Stimulated activated naive CD8-positive, alpha-beta T cell treated with anti-CD3 and anti-CD28 coated beads, Interleukin-15, amount 100 ng/mL, for 72 hours (primary cell): ENCODE data around the gene NUP214.

Source experiments
- ATAC-seq: fragments of 150-1000 bp; cut with Tn5 transposase; 2 replicates; pipeline ENCODE4 v1.10.0; 2021; ENCODE audit warnings: mild to moderate bottlenecking, moderate library complexity
- DNase-seq, 2 donors: peaks; one replicate each; pipeline ENCODE4 v3.0.0; 2021 to 2022
- H3K27ac Mint-ChIP-seq, 2 donors: one replicate each; pipeline ENCODE4 v1.8.0; 2022; ENCODE audit warnings: mild to moderate bottlenecking in 2 of 2, mixed read lengths in 2 of 2, moderate library complexity in 2 of 2
- H3K27me3 Mint-ChIP-seq: one replicate; pipeline ENCODE4 v1.8.0; 2022; ENCODE audit warnings: mixed read lengths
- H3K4me1 Mint-ChIP-seq: one replicate; pipeline ENCODE4 v1.8.0; 2022; ENCODE audit warnings: mild to moderate bottlenecking, mixed read lengths
- H3K4me3 Mint-ChIP-seq, 2 donors: one replicate each; pipeline ENCODE4 v1.8.0; 2022; ENCODE audit warnings: mild to moderate bottlenecking in 2 of 2, mixed read lengths in 2 of 2, moderate library complexity in 1 of 2
- H3K9me3 Mint-ChIP-seq, 2 donors: one replicate each; pipeline ENCODE4 v1.8.0; 2022; ENCODE audit warnings: mixed read lengths in 2 of 2

The NUP214 gene

DNA sequence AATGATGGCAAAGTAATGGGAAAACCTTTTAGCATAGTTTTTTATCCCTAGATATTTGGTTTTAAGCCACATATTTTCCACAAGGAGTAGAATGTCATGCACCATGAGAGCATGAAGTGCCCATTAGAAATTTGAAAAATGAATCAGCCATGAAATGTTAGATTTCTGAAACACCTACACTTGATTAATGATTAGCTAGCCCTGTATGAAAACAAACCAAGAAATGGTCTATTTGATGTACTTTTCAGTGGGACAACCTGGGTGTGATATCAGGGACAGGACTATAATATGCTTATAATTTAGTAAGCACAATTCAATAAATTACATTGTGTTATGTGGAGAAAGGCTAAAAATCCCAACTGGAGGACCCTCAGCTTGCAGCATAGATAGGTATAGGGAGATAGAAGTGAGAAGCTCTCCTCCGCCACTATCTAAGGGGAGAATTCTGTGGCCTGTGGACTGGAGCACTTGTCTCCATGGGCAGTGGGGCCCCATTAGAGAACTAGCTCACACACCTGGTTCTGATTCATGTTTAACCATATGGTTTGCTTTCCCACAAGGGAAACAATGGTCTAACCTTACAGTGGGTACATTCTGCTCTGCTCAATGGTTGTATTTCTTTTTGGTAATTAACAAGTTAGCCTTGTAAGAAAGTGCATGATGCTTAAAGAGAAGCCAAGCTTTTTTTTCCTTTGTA is 35.2 kb downstream of the NUP214 start:
- Mint-ChIP-seq H3K4me3 (no peak overlapping the region), H3K27me3 (no peaks in the 10 kb centered on the region), H3K27ac (no peak overlapping the region), H3K4me1 (no peaks in the 10 kb centered on the region), H3K9me3 (no peaks in the 10 kb centered on the region)
- DNase-seq (no peak), ATAC-seq (no peak)

DNA sequence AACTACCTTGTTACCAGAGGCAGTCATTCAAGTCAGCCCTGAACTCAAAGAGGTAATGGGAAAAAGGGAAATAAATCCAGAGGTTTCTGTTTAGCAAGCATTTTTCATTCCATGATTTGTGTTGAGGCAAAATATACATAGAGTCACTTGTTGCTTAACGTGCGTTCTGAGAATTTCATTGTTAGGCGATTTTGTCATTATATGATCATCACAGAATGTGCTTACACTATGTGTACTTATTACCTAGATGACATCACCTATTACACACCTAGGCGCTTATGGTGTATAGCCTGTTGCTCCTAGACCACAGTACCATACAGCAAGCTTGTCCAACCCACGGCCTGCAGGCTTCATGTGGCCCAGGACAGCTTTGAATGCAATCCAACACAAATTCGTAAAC is 36.2 kb downstream of the NUP214 start:
- ATAC-seq (no peak), DNase-seq (no peak)
- Mint-ChIP-seq H3K27ac (no peak overlapping the region), H3K27me3 (no peaks in the 10 kb centered on the region), H3K4me3 (no peak overlapping the region), H3K4me1 (no peaks in the 10 kb centered on the region), H3K9me3 (no peaks in the 10 kb centered on the region)

DNA sequence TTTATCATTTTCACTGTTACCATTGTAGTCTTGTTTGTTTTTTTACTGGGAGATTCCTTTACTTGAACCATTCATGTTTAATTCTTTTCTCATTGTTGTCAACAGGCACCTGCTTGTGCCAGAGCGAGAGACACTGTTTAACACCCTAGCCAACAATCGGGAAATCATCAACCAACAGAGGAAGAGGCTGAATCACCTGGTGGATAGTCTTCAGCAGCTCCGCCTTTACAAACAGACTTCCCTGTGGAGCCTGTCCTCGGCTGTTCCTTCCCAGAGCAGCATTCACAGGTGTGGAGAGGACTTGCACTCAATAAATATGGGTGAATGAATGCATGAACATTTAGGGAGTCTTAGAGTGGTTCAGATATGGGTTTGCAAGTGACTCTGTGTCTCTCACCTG is 37.5 kb downstream of the NUP214 start:
- ATAC-seq (no peak), DNase-seq (no peak)
- Mint-ChIP-seq H3K4me3 (no peak overlapping the region), H3K27ac (peak overlapping the region in 1 of 2 donors; percentile 56), H3K4me1 (peaks cover 4% of the 10 kb centered on the region), H3K27me3 (no peaks in the 10 kb centered on the region), H3K9me3 (no peaks in the 10 kb centered on the region)

DNA sequence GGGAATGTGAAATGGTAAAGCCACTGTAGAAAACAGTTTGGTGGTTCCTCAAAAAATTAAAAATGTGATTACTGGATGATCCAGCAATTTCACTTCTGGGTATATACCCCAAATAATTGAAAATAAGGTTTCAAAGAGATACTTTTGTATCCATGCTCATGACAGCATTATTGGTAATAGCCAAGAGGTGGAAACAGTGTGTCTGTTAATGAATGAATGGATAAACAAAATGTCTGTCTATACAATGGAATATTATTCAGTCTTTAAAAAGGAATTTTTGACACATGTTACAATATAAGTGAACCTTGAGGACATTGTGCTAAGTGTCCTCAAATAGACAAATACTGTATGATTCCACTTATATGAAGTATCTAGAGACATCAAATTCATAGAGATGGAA is 40.1 kb downstream of the NUP214 start:
- no peaks in the 10 kb centered on the region for H3K9me3 Mint-ChIP-seq
- no peaks in the 10 kb centered on the region for H3K27me3 Mint-ChIP-seq
- no peak for DNase-seq
- no peak overlapping the region for H3K27ac Mint-ChIP-seq
- no peak overlapping the region for H3K4me3 Mint-ChIP-seq
- H3K4me1 Mint-ChIP-seq: peaks cover 6% of the 10 kb centered on the region
- ATAC-seq: no peak

DNA sequence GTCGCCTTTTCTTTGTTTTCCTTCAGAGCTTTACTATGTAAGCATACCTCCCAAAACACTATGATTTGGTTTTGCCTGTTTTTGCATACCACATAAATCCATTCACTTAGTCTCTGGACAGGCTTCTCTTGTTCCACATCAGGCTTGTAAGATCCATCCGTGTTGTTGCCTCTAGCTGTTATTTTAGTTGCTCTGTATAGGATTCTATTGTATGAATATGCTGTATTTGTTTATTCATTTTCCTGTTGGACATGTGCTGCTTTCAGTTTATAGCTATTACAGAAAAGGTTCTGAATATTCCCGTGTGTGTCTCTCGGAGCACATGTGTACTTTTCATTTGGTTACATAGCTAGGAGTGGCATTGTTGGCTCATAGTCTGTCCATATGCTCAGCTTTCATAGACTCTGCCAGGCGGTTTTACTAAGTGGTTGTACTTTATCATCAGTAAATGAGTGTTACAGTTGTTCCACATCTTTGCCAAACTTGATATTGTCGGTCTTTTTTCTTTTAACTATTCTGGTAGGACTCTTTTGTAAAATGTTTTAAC is 41.8 kb downstream of the NUP214 start:
- Mint-ChIP-seq H3K27me3 (no peaks in the 10 kb centered on the region), H3K4me3 (no peak overlapping the region), H3K4me1 (peaks cover 6% of the 10 kb centered on the region), H3K9me3 (no peaks in the 10 kb centered on the region), H3K27ac (no peak overlapping the region)
- DNase-seq (no peak), ATAC-seq (no peak)

DNA sequence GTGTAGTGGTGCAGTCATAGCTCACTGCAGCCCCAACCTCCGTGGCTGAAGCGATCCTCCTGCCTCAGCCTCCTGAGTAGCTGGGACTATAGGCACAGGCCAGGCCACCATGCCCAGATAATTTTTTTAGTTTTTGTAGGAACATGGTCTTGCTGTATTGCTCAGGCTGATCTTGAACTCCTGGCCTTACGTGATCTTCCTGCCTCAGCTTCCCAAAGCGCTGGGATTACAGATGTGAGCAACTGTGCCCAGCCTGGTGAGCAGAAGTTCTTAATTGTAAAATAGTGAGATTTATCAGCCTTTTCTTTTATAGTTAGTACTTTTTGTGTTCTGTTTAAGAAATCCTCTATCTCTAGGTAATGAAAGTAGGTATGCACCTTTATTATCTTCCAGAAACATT is 42.5 kb downstream of the NUP214 start:
- ATAC-seq: no peak
- Mint-ChIP-seq H3K4me1 (peaks cover 6% of the 10 kb centered on the region), H3K9me3 (no peaks in the 10 kb centered on the region), H3K27ac (no peak overlapping the region), H3K27me3 (no peaks in the 10 kb centered on the region), H3K4me3 (no peak overlapping the region)
- no peak for DNase-seq

DNA sequence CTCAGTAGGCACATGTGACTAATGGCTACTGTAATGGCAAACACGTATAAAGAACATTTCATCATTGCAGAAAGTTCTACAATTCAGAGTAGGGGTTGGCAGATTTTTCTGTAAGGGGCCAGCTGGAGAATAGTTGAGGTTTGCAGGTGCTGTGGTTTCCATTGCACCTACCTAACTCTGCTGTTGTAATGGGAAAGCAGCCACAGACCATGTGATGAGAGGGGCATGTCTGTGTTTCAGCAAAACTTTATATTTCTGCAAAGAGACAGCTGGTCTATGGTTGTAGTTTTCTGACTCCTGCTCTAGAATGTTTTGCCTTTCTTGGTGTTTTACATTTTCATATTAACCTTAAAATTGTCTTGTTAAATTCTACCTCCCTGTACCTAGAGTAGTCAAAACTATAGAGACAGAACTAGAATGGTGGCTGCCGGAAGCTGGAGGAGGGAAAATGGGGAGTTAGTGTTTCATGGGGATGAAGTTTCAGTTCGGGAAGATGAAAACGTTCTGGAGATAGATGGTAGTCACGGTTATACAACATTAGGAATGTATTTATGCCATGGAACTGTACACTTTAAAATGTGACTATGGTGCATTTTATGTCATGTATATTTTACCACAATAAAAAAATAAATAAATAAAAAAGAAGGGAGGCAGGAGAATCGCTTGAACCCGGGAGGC is 44.3 kb downstream of the NUP214 start:
- ATAC-seq (no peak), DNase-seq (no peak)
- Mint-ChIP-seq H3K27ac (peak overlapping the region in 1 of 2 donors; percentile 41), H3K4me3 (no peak overlapping the region), H3K4me1 (peaks cover 6% of the 10 kb centered on the region), H3K9me3 (no peaks in the 10 kb centered on the region), H3K27me3 (no peaks in the 10 kb centered on the region)

DNA sequence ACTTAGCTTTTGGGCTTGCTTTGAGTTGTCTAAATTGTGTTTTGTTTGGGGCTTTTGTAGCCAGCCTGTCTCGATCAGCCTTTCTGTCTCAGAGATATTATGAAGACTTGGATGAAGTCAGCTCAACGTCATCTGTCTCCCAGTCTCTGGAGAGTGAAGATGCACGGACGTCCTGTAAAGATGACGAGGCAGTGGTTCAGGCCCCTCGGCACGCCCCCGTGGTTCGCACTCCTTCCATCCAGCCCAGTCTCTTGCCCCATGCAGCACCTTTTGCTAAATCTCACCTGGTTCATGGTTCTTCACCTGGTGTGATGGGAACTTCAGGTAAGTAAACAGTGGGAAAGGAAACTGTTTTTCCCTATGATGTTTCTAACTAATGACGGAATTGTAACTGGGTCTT is 48.6 kb downstream of the NUP214 start:
- no peaks in the 10 kb centered on the region for H3K27me3 Mint-ChIP-seq
- no peak for DNase-seq
- no peak overlapping the region for H3K27ac Mint-ChIP-seq
- H3K4me3 Mint-ChIP-seq: no peak overlapping the region
- no peaks in the 10 kb centered on the region for H3K9me3 Mint-ChIP-seq
- no peak for ATAC-seq
- peaks cover 5% of the 10 kb centered on the region for H3K4me1 Mint-ChIP-seq

DNA sequence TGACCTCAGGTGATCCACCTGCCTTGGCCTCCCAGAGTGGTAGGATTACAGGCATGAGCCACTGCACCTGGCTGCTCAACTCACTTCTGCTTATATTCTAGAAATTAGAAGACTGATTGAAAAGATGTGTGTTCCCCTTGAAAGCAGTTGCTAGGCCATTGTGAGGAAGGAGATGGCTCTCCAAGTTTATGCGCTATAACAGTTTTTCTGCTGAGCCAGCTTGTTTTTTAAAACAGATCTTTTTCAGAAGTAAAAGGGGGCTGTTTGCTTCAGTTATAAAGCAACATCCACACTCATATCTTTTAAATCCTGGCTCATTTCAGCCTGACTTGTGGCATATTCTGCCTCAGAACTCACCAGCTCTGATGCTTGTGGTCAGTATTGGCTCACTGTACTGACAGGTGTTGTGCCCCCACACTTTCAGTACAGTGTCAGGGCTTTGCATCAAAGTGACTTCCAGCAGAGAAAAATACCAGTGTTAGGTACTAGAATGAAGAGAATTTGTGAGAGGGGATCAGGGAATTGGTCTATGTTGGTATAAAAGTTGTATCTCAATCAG is 49.4 kb downstream of the NUP214 start:
- DNase-seq (peak in 1 of 2 donors; percentile 29), ATAC-seq (peak; percentile 75)
- no peak overlapping the region for H3K4me3 Mint-ChIP-seq
- no peaks in the 10 kb centered on the region for H3K27me3 Mint-ChIP-seq
- H3K4me1 Mint-ChIP-seq: peaks cover 5% of the 10 kb centered on the region
- H3K27ac Mint-ChIP-seq: no peak overlapping the region
- no peaks in the 10 kb centered on the region for H3K9me3 Mint-ChIP-seq

DNA sequence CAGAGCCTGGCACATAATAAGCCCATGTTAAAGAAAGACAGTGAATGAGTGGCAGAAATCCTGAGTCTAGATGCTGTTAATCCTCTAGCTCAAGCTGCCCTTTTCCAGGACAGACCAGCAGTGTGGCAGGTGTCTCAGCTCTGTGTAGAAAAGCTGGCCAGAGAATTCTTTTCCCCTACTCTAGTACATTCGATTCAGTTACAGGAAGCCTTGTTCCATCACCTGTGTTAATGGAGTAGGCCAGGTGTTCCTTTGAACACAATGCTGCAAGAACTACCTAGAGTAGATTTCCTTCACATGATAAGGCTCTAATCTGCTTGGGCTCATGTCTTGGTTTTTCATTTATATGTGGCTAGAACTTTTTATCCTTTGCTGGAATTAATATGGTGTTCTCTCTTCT is 52.5 kb downstream of the NUP214 start:
- no peaks in the 10 kb centered on the region for H3K9me3 Mint-ChIP-seq
- DNase-seq: no peak
- no peak overlapping the region for H3K27ac Mint-ChIP-seq
- H3K4me3 Mint-ChIP-seq: no peak overlapping the region
- no peaks in the 10 kb centered on the region for H3K27me3 Mint-ChIP-seq
- ATAC-seq: no peak
- peaks cover 5% of the 10 kb centered on the region for H3K4me1 Mint-ChIP-seq

DNA sequence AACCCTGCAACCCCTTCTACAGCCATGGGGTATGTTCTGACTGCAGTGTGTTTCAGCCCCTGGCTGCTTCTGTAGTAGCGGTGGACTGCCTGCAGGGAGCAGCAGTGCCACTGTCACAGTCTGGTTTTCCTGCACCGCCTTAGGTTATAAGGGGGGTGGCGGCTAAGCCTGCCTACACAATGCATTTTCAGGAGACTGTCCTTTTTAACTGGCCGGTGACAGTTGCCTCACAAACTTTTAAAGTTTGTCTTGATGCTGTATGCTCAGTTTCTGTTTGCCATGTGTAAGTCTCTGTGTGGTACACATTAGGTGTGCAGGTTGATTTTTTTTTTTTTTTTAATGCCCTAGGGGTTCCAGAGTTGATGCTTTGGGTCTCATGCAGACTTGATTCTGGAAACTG is 53.0 kb downstream of the NUP214 start:
- Mint-ChIP-seq H3K27me3 (no peaks in the 10 kb centered on the region), H3K9me3 (no peaks in the 10 kb centered on the region), H3K4me1 (peaks cover 5% of the 10 kb centered on the region), H3K4me3 (no peak overlapping the region), H3K27ac (no peak overlapping the region)
- DNase-seq: peak; percentile 67 to 75
- peak; percentile 98 for ATAC-seq

DNA sequence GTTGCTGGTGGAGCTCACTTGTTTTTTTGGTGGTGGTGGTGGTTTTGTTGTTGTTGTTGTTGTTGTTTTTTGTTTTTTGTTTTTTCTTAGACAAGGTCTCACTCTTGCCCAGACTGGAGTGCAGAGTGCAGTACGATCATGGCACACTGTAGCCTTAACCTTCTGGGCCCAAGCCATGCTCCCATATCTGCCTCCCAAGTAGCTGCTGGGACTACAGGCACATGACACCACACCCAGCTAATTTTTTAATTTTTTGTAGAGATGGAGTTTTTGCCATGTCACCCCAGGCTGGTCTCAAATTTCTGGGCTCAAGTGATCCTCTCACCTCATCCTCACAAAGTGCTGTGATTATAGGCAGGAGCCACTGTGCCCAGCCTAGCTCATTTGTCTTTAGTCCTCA is 53.5 kb downstream of the NUP214 start:
- no peaks in the 10 kb centered on the region for H3K9me3 Mint-ChIP-seq
- ATAC-seq (no peak), DNase-seq (no peak)
- no peak overlapping the region for H3K27ac Mint-ChIP-seq
- no peaks in the 10 kb centered on the region for H3K27me3 Mint-ChIP-seq
- peaks cover 5% of the 10 kb centered on the region for H3K4me1 Mint-ChIP-seq
- H3K4me3 Mint-ChIP-seq: no peak overlapping the region

DNA sequence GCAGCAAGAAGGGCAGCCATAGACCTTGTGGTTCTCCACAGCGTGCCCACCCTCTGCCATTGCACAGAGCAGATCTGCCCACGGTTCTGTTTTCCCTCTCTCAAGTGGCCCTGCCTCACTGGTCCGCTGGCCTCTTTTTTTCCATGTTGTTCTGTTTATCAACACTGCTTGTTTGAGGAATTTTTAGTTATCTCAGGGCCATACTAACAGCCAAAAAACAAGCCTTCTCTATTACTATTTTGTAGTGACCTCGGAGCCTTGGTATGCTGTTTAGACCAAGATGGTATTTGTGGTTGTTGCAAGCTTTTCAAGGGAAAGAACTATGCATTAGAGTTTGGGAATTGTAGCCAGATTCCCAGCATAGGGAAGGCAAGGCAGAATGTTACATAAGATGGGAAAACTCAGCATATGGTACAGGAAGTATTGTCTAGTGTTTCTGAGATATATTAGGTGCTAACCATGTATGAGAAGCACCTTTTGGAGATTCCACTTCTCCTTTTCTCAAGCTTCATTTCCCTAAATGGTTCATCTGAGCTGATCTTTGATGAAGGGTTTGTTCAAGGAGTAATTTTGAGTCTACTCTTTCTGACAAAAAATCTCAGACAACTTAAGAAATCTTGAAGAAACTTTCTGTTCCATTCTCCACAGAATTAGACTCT is 54.3 kb downstream of the NUP214 start:
- H3K4me1 Mint-ChIP-seq: peaks cover 5% of the 10 kb centered on the region
- H3K27ac Mint-ChIP-seq: no peak overlapping the region
- H3K27me3 Mint-ChIP-seq: no peaks in the 10 kb centered on the region
- ATAC-seq: no peak
- no peaks in the 10 kb centered on the region for H3K9me3 Mint-ChIP-seq
- H3K4me3 Mint-ChIP-seq: no peak overlapping the region
- no peak for DNase-seq

DNA sequence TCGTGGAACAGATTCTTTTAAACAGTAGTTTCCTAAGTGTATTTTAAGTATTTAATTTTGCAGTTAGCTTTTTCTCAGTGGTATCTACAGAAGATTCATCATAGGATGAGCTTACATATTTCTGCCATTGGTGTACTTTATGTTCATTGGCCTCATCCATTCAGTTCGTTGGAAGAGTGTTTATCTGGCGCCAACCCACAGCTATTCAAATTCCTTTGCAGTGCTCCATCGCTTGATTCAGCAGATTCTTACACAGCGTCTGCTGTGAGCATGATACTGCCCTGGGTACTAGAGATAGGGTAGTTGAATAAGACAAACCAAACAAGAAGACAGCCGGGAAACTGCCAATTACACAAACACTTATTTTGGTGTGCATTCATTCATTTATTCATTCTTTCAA is 55.1 kb downstream of the NUP214 start:
- no peak for ATAC-seq
- no peaks in the 10 kb centered on the region for H3K9me3 Mint-ChIP-seq
- H3K4me1 Mint-ChIP-seq: peaks cover 5% of the 10 kb centered on the region
- no peak overlapping the region for H3K27ac Mint-ChIP-seq
- H3K4me3 Mint-ChIP-seq: no peak overlapping the region
- no peaks in the 10 kb centered on the region for H3K27me3 Mint-ChIP-seq
- DNase-seq: no peak

DNA sequence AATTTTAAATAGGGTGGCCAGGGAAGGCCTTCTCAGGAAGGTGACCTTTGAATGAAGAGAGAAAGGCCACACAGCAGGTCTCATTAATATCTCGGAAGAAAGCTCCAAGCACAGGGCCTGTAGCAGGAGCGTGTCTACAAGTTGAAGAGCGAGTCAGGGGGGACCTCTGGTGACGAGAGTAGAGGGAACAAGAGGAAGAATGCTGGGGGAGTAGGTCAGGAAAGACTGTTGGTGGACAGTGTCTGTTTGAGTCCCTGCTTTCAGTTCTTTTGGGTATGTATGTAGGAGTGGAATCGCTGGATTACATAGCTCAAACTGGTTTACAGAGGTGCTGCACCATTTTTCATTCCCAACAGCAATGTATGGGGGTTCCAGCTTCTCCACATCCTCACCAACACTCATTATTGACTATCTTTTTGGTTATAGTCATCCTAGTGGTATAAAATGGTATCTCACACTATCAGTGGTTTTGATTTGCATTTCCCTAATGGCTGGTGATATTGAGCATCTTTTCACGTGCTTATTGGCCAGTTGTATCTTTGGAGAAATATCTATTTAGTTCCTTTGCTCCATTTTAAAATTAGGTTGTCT is 55.8 kb downstream of the NUP214 start:
- no peak overlapping the region for H3K4me3 Mint-ChIP-seq
- no peak for ATAC-seq
- peaks cover 5% of the 10 kb centered on the region for H3K4me1 Mint-ChIP-seq
- DNase-seq: no peak
- no peak overlapping the region for H3K27ac Mint-ChIP-seq
- H3K27me3 Mint-ChIP-seq: no peaks in the 10 kb centered on the region
- H3K9me3 Mint-ChIP-seq: no peaks in the 10 kb centered on the region

DNA sequence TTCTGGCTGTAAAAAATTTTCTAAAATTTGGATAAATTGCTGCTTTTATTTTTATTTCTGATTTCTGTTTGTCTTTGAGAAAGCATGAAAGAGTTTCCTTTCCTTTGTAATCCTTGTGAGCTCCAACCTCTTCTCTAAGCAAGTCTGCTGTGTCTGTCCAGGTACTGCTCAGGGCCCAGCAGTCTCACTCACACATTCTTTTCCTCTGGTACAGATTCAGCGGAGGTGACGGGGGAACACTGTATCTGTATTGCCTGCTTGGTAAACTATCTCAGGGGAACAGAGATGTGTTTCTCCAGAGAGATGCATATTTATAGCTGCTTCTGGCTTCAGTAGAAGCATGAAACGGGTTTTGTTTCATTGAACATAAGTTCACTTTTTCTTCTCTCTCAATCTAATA is 60.5 kb downstream of the NUP214 start:
- DNase-seq (no peak), ATAC-seq (no peak)
- no peak overlapping the region for H3K27ac Mint-ChIP-seq
- H3K27me3 Mint-ChIP-seq: no peaks in the 10 kb centered on the region
- H3K9me3 Mint-ChIP-seq: no peaks in the 10 kb centered on the region
- H3K4me1 Mint-ChIP-seq: no peaks in the 10 kb centered on the region
- H3K4me3 Mint-ChIP-seq: no peak overlapping the region
